WI38 (cell line): ENCODE results near the gene EYA2.

Experiments used
- H3K4me3 ChIP-seq: 2 replicates; pipeline ENCODE4 v1.5.1; 2011; ENCODE audit warnings: low read depth, mild to moderate bottlenecking, control low read depth, low read length
- TF ChIP-seq, protein P1 (sequence below): IDR thresholded peaks from 2 replicates; pipeline ENCODE4 v1.5.1; 2012; ENCODE audit warnings: low read depth, mild to moderate bottlenecking, control low read depth, low read length

EYA2 gene

DNA sequence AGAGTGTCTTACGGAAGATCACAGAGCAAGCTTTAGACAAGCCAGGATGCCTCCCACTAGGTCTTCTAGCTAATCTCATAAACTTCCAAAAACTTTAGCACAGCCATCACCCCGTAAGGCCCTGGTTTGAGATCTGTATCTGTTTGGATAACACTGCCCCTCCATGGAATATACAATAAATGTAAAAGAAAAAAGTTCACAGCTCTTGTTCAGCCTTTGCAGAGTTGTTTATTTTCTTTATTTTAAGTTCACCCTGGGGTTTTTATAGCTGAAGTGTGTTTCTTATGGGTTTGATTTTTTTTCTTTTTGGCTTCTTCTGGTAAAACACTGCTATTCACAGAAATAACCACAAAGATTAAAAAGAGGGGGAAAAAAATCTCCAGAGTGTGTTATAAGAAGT lies 125.6 kb downstream of the EYA2 start:
- TF ChIP-seq, protein P1, sequence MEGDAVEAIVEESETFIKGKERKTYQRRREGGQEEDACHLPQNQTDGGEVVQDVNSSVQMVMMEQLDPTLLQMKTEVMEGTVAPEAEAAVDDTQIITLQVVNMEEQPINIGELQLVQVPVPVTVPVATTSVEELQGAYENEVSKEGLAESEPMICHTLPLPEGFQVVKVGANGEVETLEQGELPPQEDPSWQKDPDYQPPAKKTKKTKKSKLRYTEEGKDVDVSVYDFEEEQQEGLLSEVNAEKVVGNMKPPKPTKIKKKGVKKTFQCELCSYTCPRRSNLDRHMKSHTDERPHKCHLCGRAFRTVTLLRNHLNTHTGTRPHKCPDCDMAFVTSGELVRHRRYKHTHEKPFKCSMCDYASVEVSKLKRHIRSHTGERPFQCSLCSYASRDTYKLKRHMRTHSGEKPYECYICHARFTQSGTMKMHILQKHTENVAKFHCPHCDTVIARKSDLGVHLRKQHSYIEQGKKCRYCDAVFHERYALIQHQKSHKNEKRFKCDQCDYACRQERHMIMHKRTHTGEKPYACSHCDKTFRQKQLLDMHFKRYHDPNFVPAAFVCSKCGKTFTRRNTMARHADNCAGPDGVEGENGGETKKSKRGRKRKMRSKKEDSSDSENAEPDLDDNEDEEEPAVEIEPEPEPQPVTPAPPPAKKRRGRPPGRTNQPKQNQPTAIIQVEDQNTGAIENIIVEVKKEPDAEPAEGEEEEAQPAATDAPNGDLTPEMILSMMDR: no peak

DNA sequence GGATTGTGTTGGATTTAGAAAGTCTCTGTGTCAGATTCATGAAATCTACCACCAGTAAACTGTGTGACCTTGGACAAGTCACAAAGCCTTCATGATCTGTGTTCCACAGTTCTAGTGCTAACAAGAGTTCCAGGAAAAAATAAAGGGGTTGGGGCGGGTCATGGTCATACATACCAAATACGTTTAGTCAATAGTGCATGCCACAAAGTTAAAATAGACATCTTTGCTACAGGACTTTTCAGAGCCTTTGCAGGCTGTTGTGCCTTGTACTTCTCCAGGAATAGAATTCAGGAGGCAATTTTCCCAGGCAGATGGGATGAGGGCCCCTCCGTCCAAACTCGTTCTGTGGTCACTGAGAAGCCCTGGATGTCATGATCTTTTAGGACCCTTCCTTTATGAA lies 127.2 kb downstream of the EYA2 start:
- TF ChIP-seq, protein P1: no peak
- no peak overlapping the region for H3K4me3 ChIP-seq

More for the DNA sequence above, 125.6 kb downstream of the EYA2 start:
- H3K4me3 ChIP-seq: no peak overlapping the region

DNA sequence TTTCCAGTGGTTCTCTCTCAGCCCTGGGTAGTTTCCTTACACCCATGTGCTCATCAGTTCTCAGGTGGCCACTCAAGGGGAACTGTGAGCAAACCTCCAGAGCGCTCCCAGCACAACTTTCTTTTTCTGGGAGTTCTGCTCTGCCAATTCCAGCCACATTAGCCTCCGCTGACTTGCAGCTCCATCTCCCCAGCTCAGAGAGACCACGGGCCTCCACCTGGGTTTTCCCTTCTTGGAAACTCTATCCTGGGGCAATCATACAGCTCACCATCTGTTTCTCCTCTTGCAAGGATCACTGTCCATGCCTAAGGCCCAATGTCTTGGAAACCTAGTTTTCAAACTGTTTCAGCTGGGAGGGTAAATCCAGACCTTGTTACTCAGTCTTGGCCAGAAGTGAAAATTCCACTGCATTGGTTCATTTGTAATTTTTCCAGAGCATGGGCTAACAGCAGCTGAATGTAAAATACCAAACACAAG lies 129.9 kb downstream of the EYA2 start:
- H3K4me3 ChIP-seq: no peak overlapping the region
- TF ChIP-seq, protein P1: no peak

DNA sequence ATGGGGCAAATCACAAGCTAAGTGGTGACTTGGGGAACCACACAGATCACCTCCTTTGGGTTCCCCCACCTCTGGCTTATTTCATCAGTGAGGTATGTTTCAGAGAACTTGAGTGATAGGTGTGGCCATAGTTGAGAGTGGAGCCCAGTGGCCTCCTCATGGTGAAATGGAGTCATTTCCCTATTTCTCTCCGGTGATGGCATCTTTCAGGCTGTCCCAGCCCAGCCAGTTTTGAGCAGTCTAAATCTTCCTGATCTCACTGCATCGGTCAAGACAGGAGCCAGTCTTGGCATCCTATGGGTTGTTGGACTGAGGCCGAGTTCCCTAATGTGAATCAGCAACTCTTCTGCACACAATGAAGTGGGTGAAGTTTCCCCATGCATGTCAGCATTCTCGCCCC lies 132.4 kb downstream of the EYA2 start:
- TF ChIP-seq, protein P1: no peak
- no peak overlapping the region for H3K4me3 ChIP-seq

DNA sequence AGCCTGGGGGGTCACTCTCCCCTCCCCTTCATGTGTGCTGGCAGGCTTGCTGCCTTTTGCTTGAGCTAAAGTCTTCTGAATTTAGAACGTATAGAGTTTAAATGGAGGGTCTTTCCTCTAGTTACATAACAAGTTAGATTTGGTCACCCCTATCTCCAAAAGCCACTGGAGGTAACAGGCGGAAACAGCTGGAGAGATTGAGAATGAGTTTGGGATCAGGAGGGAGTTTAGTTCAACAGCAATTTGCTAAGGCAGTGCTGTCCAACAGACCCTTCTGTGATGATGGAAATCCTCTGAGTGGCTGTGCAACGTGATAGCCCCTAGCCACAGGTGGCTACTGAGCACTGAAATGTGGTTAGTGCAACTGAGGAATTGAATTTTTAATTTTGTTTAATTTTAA lies 132.8 kb downstream of the EYA2 start:
- H3K4me3 ChIP-seq: no peak overlapping the region
- TF ChIP-seq, protein P1: no peak

DNA sequence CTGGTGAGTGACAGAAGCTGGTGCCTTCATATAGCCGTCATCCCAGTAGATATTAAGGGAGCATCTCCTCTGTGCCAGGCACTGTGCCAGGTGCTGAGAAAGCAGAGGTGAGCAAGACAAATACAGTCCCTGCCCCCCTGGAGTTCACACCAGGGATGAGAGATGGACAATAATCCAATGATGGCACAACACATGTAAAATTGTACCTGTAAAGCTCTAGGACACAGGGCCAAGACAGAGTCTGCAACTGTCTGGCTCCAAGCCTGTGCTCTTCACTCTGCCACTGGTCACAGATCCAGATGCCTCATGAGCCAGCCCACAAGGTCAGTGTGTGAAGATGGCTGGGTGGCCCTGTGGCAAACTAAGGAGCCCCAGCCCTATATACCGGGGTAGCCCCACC lies 133.8 kb downstream of the EYA2 start:
- TF ChIP-seq, protein P1: no peak
- no peak overlapping the region for H3K4me3 ChIP-seq

DNA sequence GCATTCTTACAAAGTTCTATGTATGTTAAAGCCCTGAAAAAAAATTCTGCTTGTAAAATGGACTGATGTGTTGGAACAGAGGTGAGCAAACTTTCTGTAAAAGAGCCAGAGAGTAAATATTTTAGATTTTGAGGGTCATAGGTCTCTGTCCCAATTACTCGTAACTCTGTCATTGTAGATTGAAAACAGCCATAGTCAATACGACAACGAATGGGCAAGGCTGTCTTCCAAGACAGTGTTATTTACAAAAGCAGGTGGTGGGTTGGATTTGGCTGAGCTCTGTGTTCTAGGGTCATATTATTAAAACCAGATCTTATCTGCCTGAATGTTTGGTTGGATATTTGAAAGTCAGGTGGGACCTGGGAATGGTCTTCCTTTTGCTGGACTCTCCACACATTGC lies 135.2 kb downstream of the EYA2 start:
- TF ChIP-seq, protein P1: no peak
- no peak overlapping the region for H3K4me3 ChIP-seq
